ENCODE results near the gene KRT15. TPM values are rescaled to one million over a fixed set of nuclear protein-coding genes. Genes with fewer than 3 reads are reported as not detected.

KRT15 gene
- 1,000 to 10,000 TPM in 1 of 2 donors, 100 to 1,000 TPM in 1; 138 to 1,038 TPM for total RNA-seq

DNA sequence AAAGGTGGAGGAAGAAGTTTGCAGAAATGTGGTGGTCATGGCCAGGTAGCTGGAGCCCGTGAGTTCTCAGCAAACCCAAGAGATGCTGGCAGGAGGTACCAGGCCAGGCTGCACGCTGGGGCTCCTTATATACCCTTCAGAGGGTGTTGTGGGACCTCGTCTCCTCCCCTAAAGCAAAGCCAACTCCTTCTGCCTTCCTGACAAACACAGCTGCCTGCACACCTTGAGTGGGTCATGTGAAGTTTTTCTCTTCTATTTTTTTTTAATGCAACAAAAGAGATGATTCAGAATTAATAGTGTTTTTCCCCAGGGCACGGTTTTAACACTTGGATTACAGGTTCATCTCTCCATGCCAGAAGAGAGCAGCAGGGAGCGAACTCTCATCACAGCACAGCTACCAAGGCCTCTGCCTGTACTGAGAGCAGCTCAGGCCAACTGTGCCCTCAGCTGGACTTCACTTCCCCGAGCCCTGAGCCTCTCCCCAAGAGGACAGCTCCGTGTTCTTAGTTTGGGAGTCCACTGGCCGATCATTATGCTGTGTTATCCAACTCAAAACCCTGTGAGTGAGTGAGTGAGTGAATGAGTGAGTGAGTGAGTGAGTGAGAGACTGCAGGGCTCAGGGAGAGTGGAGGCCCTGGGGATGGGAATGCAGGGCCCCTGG is at the start of gene KRT15:
Gene KRT15, minus strand, starts transcription at position 102 of the 661 bp plus-strand sequence. Its CDS starts 63 bp downstream, at position 39.
- DNase-seq (ENCODE audit: low spot score) = peak; percentile 55
- WGBS = 52% methylated on average over 8 of the region's 8 CpGs
- Histone ChIP-seq H3K27me3 (replicated peaks; ENCODE audit: insufficient read depth) (no peaks in the 10 kb centered on the region), H3K9me3 (no peaks in the 10 kb centered on the region), H3K36me3 (no peaks in the 10 kb centered on the region), H3K4me3 (peak within 1 kb of the TSS; percentile 26 to 27), H3K4me1 (replicated peaks) (peaks cover 8% of the 10 kb centered on the region), H3K27ac (peak within 1 kb of the TSS; percentile 21 to 22)
- peak; percentile 67 for TF ChIP-seq POLR2A (IDR thresholded peaks at IDR 0.05)
- TF ChIP-seq, protein P1, sequence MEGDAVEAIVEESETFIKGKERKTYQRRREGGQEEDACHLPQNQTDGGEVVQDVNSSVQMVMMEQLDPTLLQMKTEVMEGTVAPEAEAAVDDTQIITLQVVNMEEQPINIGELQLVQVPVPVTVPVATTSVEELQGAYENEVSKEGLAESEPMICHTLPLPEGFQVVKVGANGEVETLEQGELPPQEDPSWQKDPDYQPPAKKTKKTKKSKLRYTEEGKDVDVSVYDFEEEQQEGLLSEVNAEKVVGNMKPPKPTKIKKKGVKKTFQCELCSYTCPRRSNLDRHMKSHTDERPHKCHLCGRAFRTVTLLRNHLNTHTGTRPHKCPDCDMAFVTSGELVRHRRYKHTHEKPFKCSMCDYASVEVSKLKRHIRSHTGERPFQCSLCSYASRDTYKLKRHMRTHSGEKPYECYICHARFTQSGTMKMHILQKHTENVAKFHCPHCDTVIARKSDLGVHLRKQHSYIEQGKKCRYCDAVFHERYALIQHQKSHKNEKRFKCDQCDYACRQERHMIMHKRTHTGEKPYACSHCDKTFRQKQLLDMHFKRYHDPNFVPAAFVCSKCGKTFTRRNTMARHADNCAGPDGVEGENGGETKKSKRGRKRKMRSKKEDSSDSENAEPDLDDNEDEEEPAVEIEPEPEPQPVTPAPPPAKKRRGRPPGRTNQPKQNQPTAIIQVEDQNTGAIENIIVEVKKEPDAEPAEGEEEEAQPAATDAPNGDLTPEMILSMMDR (IDR thresholded peaks at IDR 0.05) = peak in 1 of 4 experiments; percentile 3
- TF ChIP-seq POLR2AphosphoS5 (IDR thresholded peaks at IDR 0.05) = peak; percentile 82
- intact Hi-C loops (cut with DNase I) = no loop called here

DNA sequence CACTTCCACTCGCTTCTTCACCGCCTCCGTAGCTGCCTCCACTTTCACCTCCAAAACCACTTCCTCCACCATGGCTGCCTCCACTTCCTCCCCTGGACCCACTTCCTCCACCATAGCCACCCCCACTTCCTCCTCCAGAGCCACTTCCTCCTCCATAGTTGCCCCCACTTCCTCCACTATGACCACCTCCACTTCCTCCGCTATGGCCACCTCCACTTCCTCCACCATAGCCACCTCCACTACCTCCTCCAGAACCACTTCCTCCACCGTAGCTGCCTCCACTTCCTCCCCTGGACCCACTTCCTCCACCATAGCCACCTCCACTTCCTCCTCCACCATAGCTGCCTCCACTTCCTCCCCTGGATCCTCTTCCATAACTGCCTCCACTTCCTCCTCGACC is 48.6 kb upstream of the KRT15 start:
- WGBS = 94% methylated on average over 6 of the region's 6 CpGs
- Histone ChIP-seq H3K27ac (no peak overlapping the region), H3K4me3 (no peak overlapping the region), H3K27me3 (replicated peaks; ENCODE audit: insufficient read depth) (no peaks in the 10 kb centered on the region), H3K4me1 (replicated peaks) (no peaks in the 10 kb centered on the region), H3K36me3 (no peaks in the 10 kb centered on the region), H3K9me3 (no peaks in the 10 kb centered on the region)
- TF ChIP-seq POLR2A (IDR thresholded peaks at IDR 0.05) (no peak), POLR2AphosphoS5 (IDR thresholded peaks at IDR 0.05) (no peak)
- TF ChIP-seq, protein P1 (IDR thresholded peaks at IDR 0.05) = no peak
- DNase-seq (ENCODE audit: low spot score) = no peak
- intact Hi-C loops (cut with DNase I) = no loop called here

DNA sequence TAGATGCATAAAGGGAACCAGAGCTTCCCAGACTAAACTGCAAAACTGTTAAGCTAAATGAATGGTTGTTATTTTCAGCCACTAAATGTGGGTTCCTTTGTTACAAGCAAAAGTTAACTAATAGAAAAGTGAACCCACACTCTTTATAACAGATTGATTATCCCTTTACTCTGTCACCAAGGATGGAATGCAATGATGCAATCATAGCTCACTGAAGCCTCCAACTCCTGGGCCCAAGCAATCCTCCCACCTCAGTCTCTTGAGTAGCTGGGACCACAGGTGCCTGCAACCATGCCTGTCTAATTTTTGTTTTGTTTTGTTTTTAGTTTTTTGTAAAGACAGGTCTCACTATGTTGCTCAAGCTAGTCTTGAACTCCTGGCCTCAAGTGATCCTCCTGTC is 46.6 kb upstream of the KRT15 start:
- no peak for TF ChIP-seq POLR2AphosphoS5 (IDR thresholded peaks at IDR 0.05)
- TF ChIP-seq, protein P1 (IDR thresholded peaks at IDR 0.05) = no peak
- TF ChIP-seq POLR2A (IDR thresholded peaks at IDR 0.05) = no peak
- intact Hi-C loops (cut with DNase I) = no loop called here
- no peaks in the 10 kb centered on the region for H3K27me3 ChIP-seq (replicated peaks; ENCODE audit: insufficient read depth)
- no peak for DNase-seq (ENCODE audit: low spot score)
- no peak overlapping the region for H3K27ac ChIP-seq
- no peaks in the 10 kb centered on the region for H3K4me1 ChIP-seq (replicated peaks)
- H3K36me3 ChIP-seq = no peaks in the 10 kb centered on the region
- H3K9me3 ChIP-seq = no peaks in the 10 kb centered on the region
- no peak overlapping the region for H3K4me3 ChIP-seq

DNA sequence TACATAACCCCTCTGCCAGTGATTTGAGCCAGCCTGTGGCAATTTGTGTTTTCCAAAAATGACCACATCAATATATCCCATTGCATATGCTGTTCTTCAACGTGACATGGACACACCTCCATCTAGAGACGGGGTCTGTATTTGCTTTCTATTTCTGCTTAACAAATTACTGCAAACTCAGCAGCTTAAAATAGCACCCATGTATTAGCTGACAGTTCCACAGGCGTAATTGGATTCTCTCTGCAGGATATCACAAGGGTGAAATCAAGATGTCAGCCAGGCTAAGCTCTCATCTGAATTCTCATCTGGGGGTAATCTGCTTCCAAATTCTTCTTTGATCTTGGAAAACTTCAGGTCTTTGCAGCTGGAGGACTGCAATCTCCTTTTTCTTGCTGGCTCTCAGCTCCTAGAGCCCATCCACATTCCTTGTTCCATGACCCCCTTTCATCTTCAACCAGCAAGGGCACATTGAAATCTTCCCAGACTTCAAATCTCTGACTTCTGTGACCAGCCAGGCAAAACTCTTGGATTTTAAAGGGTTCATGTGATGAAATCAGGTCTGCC is 45.0 kb upstream of the KRT15 start:
- Histone ChIP-seq H3K4me1 (replicated peaks) (no peaks in the 10 kb centered on the region), H3K4me3 (no peak overlapping the region), H3K36me3 (no peaks in the 10 kb centered on the region), H3K27ac (no peak overlapping the region), H3K9me3 (no peaks in the 10 kb centered on the region), H3K27me3 (replicated peaks; ENCODE audit: insufficient read depth) (no peaks in the 10 kb centered on the region)
- intact Hi-C loops (cut with DNase I) = no loop called here
- no peak for DNase-seq (ENCODE audit: low spot score)
- 52% methylated on average over 3 of the region's 3 CpGs for whole genome bisulfite sequencing
- TF ChIP-seq POLR2A (IDR thresholded peaks at IDR 0.05) = no peak
- no peak for TF ChIP-seq POLR2AphosphoS5 (IDR thresholded peaks at IDR 0.05)
- TF ChIP-seq, protein P1 (IDR thresholded peaks at IDR 0.05) = no peak

DNA sequence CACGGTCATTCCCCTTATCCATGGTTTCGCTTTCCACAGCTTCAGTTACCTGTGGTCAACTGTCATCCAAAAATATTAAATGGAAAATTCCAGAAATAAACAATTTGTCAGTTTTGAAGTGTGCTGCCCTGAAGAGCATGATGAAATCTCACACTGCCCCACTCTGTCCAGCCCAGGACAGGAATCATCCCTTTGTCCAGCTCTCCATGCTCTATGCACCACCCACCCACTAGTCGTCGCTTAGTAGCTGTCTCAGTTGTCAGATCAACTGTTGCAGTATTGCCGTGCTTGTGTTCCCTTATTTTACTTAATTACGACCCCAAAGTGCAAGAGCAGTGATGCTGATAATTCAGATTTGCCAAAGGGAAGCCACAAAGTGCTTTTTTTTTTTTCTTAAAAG is 42.9 kb upstream of the KRT15 start:
- Histone ChIP-seq H3K36me3 (no peaks in the 10 kb centered on the region), H3K4me3 (no peak overlapping the region), H3K27me3 (replicated peaks; ENCODE audit: insufficient read depth) (no peaks in the 10 kb centered on the region), H3K27ac (no peak overlapping the region), H3K9me3 (no peaks in the 10 kb centered on the region), H3K4me1 (replicated peaks) (no peaks in the 10 kb centered on the region)
- intact Hi-C loops (cut with DNase I) = no loop called here
- no peak for TF ChIP-seq POLR2AphosphoS5 (IDR thresholded peaks at IDR 0.05)
- TF ChIP-seq POLR2A (IDR thresholded peaks at IDR 0.05) = no peak
- TF ChIP-seq, protein P1 (IDR thresholded peaks at IDR 0.05) = no peak
- no peak for DNase-seq (ENCODE audit: low spot score)
- 87% methylated on average over 6 of the region's 6 CpGs for WGBS
